ENCODE data around the gene ARHGAP11A.

The ARHGAP11A gene

GRCh38 chr15:32657198-32657883, 42.0 kb downstream of the ARHGAP11A start:
- no peak for DNase-seq

DNA sequence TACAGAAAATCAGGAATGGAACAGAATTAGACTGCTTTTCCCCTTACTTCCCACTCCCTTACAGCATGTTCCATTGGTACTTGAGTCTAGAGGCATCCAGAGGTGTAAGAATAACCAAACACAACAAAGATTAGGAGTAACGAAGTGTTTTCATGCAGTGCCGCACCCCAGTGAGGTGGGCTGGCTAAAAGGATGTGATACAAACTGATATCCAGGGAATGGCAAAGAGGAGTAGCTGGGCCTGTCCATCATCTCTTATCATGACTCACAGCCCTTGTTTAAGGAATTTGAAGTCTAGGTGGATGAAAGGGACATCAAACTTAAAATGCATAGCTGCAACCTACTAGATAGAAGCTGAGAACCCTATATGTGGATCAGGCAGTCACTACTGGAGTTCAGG, 42.6 kb downstream of the ARHGAP11A start:
- DNase-seq, result no peak

GRCh38 chr15:32659340-32660155, 44.2 kb downstream of the ARHGAP11A start:
- no peak for DNase-seq

DNA sequence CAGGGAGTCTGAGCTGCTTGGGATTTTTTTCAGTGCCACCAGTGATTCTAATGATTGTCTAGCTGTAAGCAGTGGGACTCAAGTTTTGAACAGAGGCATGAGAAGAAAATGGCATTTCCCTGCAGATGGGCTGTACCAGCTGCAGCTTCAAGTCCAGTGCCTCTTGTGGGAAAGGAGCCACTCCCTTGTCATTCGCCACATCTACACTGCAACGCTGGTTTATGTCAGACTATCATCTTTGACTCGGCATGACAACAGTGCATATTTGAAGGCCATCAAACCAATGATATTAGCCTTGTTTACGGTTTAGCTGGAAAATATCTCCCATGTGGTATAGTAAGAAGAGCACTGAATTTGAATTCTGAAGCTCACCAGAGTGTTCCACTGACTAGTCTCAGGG, 48.4 kb downstream of the ARHGAP11A start:
- no peak for DNase-seq

- no peak for DNase-seq
These were observed 49.5 kb downstream of the ARHGAP11A start for GRCh38 chr15:32664796-32665195.

DNA sequence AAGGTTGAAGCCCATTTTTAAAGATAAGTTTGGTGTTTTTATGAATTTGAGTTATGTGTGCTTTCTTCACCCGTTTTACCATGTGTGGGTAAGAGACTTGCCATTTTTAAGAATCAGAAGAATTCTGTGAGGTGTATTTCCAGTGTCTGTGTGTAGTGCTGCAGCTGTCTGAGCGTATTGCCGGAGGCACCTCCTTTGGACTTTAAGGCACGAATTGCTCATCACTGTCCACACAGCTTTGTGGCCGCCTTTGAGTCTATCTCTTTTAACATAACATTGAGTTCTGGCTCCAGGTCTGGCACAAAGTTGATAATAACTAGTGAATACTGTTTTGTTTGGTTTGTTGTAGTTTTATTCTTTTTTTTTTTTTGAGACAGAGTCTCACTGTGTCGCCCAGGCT, 52.0 kb downstream of the ARHGAP11A start:
- no peak for DNase-seq

GRCh38 chr15:32668942-32669341, 53.6 kb downstream of the ARHGAP11A start:
- no peak for DNase-seq

DNA sequence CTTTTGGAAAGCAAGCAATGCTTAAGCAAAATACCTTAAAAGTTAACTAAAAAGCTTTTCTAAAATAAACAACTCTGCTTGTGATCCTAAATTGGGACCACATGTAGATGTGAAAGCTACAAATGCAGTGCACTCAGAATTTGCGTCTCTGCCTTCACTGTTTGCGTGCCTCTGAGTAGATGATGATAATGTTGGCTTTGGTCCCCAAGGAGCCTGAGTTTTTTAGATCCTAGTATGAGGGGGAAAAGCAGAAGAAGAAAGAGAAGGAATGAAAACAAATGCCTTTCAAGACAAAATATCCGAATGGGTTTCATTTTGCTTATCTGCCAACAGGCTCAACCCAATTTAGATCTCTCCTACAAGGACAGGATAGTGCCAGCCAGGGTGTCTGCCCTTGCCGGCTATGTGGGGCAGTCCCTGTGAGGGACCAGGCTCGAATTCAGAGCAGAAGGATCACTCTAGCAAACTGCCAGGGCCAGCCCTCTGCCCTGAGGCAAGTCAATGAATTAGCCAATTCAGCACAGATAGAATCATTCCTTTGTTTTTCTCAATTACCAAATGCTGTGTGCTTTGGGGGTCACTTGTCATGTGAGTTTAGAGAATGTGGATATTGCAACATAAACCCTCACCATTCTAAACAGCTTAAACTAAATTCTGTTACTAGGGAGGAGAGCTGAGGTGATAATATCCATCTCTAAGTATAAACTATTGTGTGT, 54.8 kb downstream of the ARHGAP11A start:
- DNase-seq, result no peak

DNA sequence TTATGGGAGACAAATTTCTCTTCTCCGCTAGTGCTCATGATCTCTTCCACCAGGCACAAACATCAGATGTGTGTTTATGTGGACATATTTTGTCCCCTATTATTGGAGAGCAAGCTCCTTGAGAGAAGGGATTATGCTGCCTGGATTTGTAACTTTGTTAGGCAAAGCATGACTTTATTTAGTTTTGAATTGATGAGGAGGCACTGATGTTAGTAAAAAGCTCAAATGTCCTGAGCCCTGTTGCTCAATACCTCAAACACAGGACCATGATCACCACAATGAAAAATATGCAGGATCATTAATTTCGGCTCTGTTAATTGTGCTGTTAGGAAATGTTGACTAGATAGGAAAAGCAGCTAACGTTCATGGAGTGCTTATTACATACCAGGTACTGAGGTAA, 55.3 kb downstream of the ARHGAP11A start:
- no peak for DNase-seq

DNA sequence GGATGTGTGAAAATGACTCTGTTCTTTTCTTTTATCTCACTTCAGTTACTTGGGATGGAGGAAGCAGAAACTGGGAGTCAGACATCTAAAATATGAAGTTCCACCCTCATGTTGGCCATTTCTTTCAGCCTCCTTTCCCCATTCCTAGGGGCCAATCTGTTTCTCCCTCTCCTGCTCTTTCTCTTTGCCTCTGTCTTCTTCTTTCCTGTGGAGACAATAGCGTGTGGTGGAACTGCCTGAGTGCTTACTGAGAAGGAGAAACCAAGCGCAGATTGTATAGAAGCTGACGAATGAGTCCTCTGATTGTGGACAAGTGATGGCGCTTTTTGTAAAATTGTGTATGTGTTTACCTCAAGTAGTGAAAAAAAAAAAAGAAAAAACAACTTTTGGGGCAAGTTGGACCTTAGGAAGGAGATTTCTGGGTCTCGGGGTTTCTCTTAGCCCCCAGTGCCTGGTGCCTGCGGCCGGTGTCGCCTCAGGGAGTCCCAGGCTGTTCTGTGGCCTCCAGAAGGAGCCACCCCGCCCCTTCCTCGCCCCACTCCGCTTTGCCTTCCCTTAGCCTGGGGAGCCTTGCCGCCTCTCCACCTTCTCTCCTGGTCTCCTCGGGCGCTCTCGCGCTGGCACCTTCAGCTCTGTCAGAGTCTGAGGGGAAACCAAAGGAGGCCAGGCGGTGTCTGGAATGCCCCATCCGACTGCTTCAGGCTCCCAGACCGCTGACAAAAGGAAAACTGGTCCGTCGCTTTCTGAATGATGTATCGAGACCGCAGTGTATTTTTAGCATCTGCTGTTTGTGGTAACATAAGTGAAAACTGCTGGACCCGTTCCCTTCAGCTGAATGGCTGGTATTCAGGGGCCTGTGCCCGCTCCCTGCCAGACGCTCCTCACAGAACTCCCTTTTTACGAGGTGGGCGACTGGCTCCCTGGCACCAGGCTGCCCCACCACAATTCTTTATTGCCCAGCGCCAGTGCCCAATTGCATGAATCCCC, 56.3 kb downstream of the ARHGAP11A start:
- DNase-seq, result no peak

DNA sequence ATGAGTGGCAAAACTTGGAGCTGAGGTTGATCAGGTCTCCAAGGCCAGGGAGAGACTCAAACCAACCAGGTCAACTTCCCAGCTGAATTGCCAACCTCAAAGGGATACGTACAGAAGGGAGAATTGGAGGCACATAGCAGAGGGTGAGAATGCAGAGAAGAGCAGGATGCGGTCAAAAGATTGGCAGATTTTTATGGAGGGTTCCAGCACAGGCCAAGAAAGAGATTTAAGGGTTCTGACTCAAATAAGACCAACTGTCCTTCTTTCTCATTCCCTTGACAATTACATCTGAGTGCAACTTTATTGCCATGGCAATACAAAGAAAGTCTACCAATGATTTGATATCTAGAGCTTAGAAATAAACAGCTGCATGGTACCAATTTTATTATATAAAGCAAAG, 59.4 kb downstream of the ARHGAP11A start:
- DNase-seq, result no peak

GRCh38 chr15:32675466-32675865, 60.2 kb downstream of the ARHGAP11A start:
- DNase-seq, result no peak

- no peak for DNase-seq
These were observed 60.9 kb downstream of the ARHGAP11A start for GRCh38 chr15:32676169-32676568.

DNA sequence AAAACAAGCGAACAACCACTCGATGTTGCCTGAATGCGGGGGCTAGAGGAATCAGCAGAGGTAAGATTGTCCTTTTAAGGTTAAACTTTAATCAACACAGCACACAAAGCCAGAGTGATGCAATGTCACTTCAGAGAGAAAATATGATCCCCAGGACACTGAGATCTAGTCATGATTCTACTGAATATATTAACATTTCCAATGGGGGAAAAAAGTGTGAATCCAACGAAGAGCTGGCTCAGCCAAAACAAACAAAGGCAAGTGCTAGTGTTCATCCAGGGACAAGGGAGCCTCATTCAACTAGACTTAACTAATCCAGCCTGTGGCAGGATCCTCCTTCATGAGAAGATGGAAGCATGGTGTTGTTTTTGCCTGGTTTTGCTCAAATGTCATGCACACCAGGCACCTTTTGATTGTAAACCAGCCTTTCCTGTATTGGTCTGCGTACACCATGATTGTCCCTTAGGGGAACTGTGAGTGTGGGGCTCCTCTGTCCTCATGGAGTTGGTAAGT, 62.0 kb downstream of the ARHGAP11A start:
- no peak for DNase-seq

GRCh38 chr15:32679298-32679690, 64.0 kb downstream of the ARHGAP11A start:
- no peak for DNase-seq

GRCh38 chr15:32682569-32682968, 67.3 kb downstream of the ARHGAP11A start:
- DNase-seq, result no peak

DNA sequence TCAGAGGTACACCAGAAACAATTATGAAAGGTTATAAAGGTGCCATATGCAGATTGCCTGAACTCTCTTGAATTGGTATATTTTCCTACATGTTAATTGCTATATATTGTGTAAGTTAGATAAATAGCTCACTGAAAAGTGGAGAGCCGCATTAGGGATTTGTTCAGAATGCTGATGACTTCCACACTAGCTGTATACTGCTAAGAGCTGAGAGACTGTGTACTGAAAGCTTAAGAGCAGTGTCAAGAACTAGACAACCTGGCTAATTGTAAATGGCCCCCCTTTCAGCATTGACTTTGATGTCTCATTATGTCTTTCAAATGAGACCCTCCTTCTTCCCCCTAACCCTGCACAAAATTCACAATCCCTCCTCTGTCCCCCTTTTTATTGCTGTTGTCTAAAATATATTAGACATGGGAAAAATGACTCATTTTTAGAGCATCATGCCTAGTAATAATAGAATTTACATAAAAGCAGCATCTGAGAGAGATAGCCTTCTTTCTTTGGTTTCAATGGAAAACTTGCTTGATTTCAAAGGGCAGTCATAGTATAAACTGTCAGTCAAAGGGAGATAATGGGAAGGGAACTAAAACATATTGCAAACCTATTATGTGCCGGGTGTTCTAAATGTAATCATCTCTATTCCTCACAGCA, 67.8 kb downstream of the ARHGAP11A start:
- DNase-seq, result no peak

DNA sequence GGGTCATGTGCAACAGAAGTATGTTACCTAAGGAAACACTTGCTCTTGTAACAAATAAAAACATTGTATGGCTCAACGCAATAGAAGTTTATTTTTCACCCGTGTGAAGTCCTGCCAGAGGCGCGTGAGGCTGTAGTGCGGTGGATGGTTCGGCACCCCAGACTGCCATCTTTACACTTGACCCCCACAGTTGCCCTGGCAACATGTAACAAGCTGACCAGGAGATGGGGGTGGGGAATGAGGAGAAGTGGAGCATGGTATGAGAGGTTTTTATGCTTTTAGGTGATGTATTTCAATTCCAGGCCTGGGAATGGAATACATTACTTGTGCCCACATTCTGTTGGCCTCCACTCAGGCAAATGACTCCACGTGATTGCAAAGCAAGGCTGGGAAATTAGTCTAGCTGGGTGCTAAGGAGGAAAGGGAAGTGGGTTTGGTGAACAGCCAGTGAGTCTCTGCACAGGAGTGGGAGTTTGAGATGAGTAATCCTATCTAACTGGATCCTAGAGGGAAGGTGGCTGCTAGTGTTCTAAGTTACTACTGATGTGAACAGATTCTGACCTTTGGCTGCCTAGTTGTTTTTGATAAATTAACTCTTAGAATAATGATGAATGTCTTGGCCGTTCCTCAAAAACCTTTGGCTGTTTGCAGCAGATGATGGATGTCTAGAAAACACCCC, 68.7 kb downstream of the ARHGAP11A start:
- no peak for DNase-seq

- DNase-seq, result no peak
These were observed 70.3 kb downstream of the ARHGAP11A start for GRCh38 chr15:32685576-32685975.

DNA sequence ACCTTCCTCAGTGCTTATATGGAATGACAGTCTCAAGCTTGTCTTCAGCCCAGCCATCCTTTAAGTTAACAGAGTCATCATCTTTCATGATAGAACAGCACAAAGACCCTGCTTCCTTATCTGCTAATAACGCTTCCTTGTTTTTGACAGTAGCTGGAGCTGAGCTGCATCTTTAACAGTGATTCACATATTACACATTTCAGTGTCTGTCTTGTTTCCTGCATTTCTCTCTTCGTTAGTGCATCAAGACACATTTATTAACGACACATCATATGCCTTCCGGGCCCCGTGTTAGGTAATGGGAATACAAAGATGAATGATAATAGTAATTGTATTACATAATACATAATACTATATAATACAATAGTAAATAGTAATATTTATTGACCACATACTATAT, 72.3 kb downstream of the ARHGAP11A start:
- DNase-seq, result no peak

DNA sequence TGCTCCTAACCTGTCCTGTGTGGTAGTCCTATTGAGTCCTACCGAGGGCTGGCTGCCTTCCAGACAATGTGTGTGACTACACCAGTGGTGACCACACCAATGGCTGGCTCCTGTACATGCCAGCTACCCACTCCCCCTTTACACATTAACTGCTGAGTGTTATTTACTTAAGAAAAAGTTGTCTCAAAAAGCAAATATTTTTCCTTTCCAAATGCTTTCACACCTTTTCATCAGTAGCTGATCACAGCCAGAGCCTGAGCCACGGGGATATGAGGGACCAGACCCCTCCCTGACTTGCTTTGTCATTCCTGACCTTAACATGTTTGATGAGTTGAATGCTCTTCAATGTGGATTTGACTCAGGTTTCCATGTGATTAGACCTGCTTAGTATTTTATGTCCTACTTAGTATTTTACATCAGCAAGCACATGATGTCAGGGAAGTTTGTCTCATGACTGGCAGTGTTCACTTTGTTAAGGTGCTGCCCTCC, 72.9 kb downstream of the ARHGAP11A start:
- no peak for DNase-seq

All from activated CD8-positive, alpha-beta memory T cell treated with anti-CD3 and anti-CD28 coated beads, Interleukin-2, amount 50 U/mL, for 48 hours (primary cell).